Memory B cell (primary cell): Measurements from ENCODE around the gene AKAP12.

Experiments
- ATAC-seq: fragments of 150-1000 bp; cut with Tn5 transposase; 2 replicates; pipeline ENCODE4 v1.10.0; 2021; ENCODE audit warnings: low read depth, mild to moderate bottlenecking, moderate library complexity
- DNase-seq, 2 donors: peaks; one replicate each; pipeline ENCODE4 v3.0.0; 2022; ENCODE audit warnings: low spot score in 2 of 2
- H3K27ac Mint-ChIP-seq: one replicate; pipeline ENCODE4 v1.8.0; 2022; ENCODE audit warnings: mild to moderate bottlenecking, moderate library complexity, mixed read lengths
- H3K27me3 Mint-ChIP-seq: one replicate; pipeline ENCODE4 v1.8.0; 2022; ENCODE audit warnings: mixed read lengths
- H3K36me3 Mint-ChIP-seq: one replicate; pipeline ENCODE4 v1.8.0; 2022; ENCODE audit warnings: mild to moderate bottlenecking, mixed read lengths
- H3K4me1 Mint-ChIP-seq: one replicate; pipeline ENCODE4 v1.8.0; 2022; ENCODE audit warnings: mixed read lengths
- H3K4me3 Mint-ChIP-seq: one replicate; pipeline ENCODE4 v1.8.0; 2022; ENCODE audit warnings: mild to moderate bottlenecking, moderate library complexity, mixed read lengths
- H3K9me3 Mint-ChIP-seq: one replicate; pipeline ENCODE4 v1.8.0; 2022; ENCODE audit warnings: mixed read lengths

The AKAP12 gene

DNA sequence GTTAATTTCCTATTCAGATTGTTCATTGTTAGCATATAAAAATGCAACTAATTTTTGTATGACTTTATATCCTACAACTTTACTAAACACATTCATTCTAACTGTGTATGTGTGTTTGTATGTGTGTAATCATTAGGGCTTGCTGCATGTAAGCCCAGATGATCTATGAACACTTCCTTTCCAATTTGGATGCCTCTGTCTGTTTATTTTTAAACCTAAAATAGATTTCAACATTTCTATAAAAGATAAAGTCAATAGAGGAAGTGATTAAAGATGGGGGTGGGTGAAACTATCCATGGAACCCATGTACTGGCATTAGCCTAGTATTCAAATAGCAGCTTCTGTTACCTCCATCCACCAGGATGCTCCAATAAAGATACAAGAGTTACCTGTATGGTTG is 15.7 kb upstream of the AKAP12 start:
- no peaks in the 10 kb centered on the region for H3K4me1 Mint-ChIP-seq
- no peak overlapping the region for H3K4me3 Mint-ChIP-seq
- H3K9me3 Mint-ChIP-seq: no peaks in the 10 kb centered on the region
- no peak overlapping the region for H3K27ac Mint-ChIP-seq
- H3K36me3 Mint-ChIP-seq: no peaks in the 10 kb centered on the region
- no peak for DNase-seq
- H3K27me3 Mint-ChIP-seq: no peaks in the 10 kb centered on the region
- ATAC-seq: no peak

GRCh38 chr6:151225919-151226318 is 13.8 kb upstream of the AKAP12 start:
- H3K4me1 Mint-ChIP-seq: no peaks in the 10 kb centered on the region
- DNase-seq: no peak
- H3K27ac Mint-ChIP-seq: no peak overlapping the region
- H3K9me3 Mint-ChIP-seq: no peaks in the 10 kb centered on the region
- ATAC-seq: no peak
- no peaks in the 10 kb centered on the region for H3K36me3 Mint-ChIP-seq
- no peaks in the 10 kb centered on the region for H3K27me3 Mint-ChIP-seq
- no peak overlapping the region for H3K4me3 Mint-ChIP-seq

GRCh38 chr6:151228788-151229400 is 10.9 kb upstream of the AKAP12 start:
- DNase-seq (no peak), ATAC-seq (no peak)
- Mint-ChIP-seq H3K27me3 (no peaks in the 10 kb centered on the region), H3K4me3 (no peak overlapping the region), H3K4me1 (no peaks in the 10 kb centered on the region), H3K27ac (no peak overlapping the region), H3K9me3 (no peaks in the 10 kb centered on the region), H3K36me3 (no peaks in the 10 kb centered on the region)

DNA sequence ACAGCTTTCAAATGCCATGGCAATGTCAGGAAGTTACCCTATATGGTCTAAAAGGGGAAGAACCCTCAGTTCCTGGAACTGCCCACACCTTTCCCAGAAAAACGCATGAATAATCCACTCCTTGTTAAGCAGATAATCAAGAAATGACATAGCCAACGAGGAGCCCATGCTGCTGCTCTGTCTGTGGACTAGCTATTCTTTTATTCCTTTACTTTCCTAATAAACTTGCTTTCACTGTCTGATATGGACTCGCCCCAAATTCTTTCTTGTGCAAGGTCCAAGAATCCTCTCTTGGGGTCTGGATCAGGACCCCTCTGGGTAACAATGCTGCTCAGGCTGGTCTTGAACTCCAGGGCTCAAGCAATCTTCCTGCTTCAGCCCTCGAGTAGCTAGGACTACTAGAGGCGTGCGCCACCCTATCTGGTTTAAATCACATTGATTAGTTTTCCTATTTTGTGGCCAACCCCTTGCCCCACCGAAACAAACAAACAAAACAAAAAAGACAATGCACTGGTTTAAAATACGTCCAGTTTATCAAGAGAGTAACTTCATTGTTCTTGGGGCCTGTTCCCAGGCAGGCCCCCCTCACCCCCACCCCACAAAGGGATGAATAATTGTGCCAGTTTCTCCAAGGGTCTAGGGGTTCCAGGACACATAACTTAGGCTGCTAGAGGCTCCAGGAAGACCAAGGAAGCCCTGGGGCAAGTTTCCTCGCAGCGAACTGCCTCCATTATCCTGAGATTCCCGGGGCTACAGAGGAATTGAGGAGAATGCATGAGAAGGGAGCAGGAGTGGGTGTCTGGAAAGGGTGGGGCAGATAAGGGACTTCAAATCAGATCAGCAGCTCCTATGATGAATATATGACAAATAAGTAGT is 10.1 kb upstream of the AKAP12 start:
- H3K9me3 Mint-ChIP-seq: no peaks in the 10 kb centered on the region
- H3K36me3 Mint-ChIP-seq: no peaks in the 10 kb centered on the region
- no peaks in the 10 kb centered on the region for H3K27me3 Mint-ChIP-seq
- DNase-seq (no peak), ATAC-seq (no peak)
- no peaks in the 10 kb centered on the region for H3K4me1 Mint-ChIP-seq
- no peak overlapping the region for H3K4me3 Mint-ChIP-seq
- H3K27ac Mint-ChIP-seq: no peak overlapping the region

DNA sequence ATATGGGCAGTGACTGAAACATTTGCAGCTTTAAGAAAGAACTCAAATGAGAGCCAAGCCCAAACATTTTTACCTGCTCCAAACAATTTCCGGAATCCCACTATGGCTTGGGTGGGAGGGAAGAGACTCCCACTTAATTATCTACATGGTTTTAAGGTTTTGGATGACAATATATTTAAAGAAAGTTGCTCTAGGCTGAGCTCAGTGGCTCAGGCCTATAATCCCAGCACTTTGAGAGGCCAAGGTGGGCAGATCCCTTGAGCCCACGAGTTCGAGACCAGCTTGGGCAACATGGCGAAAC is 9.5 kb upstream of the AKAP12 start:
- no peak for DNase-seq
- Mint-ChIP-seq H3K27ac (no peak overlapping the region), H3K4me1 (no peaks in the 10 kb centered on the region), H3K27me3 (no peaks in the 10 kb centered on the region), H3K4me3 (no peak overlapping the region), H3K9me3 (no peaks in the 10 kb centered on the region), H3K36me3 (no peaks in the 10 kb centered on the region)
- no peak for ATAC-seq

DNA sequence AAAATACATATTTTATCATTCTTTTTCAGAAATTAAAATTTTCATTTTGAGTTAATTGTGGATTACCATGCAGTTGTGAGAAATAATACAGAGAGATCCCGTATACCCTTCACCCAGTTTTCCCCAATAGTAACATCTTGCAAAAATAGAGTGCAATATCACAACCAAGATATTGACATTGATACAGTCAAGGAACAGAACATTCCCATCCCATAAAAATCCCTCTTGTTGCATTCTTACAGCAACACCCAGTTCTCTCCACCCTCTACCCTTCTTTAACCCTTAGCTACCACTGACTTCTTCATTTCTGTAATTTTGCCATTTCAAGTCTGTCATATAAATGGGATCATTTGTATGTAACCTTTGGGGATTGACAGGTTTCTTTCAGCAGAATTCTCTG is 6.9 kb upstream of the AKAP12 start:
- Mint-ChIP-seq H3K36me3 (no peaks in the 10 kb centered on the region), H3K4me3 (no peak overlapping the region), H3K27me3 (peaks cover 2% of the 10 kb centered on the region), H3K9me3 (no peaks in the 10 kb centered on the region), H3K4me1 (no peaks in the 10 kb centered on the region), H3K27ac (no peak overlapping the region)
- ATAC-seq: no peak
- no peak for DNase-seq

- no peak overlapping the region for H3K4me3 Mint-ChIP-seq
- no peak for ATAC-seq
- DNase-seq: no peak
- no peaks in the 10 kb centered on the region for H3K36me3 Mint-ChIP-seq
- H3K27me3 Mint-ChIP-seq: peaks cover 2% of the 10 kb centered on the region
- no peak overlapping the region for H3K27ac Mint-ChIP-seq
- no peaks in the 10 kb centered on the region for H3K9me3 Mint-ChIP-seq
- no peaks in the 10 kb centered on the region for H3K4me1 Mint-ChIP-seq
Observed at GRCh38 chr6:151233731-151234130, 6.0 kb upstream of the AKAP12 start.

DNA sequence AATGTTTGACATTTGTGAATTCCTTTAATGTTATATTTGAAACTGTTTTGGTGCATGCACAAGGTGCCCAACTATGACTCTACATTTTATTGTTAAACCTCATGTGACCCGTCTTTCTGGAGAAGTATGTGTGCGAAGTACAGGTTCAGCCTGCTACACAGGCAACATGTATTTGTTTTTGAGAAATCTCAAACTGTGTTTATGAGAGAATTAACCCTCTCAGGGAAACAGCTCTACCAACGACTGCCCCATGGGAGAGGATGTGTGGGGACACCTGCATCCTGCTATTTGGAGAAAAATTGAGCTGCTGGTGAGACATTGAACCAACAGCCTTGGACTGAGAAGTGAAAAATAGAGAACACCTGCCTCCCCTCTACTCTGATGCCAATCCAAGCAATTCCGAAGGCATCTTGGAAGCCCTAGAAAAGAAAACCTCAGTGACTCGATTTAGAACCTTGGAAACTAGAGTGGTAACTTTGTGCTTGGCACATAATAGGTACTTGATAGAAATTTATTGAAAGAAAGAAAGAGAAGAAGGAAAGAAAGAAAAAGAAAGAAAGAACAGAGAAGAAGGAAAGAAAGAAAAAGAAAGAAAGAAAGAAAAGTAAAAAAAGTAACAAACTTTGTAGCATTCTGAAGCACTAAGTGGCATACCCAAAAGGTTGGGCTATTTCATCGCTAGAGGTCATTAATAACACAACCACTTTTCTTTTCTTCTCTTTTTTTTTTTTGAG is 2.9 kb upstream of the AKAP12 start:
- Mint-ChIP-seq H3K36me3 (no peaks in the 10 kb centered on the region), H3K9me3 (no peaks in the 10 kb centered on the region), H3K4me1 (no peaks in the 10 kb centered on the region), H3K27me3 (peaks cover 6% of the 10 kb centered on the region), H3K27ac (no peak overlapping the region), H3K4me3 (no peak overlapping the region)
- ATAC-seq: no peak
- DNase-seq: no peak

DNA sequence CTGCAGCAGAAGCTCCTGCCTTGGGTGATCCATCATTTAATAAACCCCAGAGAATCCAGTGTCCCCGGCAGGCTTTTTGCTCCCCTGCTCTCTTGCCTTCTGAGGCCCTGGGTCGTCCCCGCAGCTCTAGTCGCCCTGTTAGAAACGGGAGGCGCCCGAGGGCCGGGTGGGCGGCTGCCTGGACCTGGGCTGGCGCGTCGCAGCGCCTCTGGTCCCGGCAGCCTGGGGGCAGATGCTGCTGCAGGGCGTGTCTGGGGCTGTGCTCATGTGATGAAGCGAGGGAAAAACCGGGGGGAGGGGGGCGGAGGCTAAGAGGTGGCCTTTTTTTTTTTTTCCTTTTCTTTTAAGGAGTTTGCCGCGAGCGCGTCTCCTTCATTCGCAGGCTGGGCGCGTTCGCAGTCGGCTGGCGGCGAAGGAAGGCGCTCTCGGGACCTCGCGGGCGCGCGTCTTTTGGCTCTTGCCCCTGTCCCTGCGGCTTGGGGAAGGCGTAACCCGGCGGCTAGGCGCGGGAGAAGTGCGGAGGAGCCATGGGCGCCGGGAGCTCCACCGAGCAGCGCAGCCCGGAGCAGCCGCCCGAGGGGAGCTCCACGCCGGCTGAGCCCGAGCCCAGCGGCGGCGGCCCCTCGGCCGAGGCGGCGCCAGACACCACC is 394 bp downstream of the AKAP12 start:
- Mint-ChIP-seq H3K36me3 (no peaks in the 10 kb centered on the region), H3K4me1 (no peaks in the 10 kb centered on the region), H3K27ac (no peak overlapping the region), H3K9me3 (no peaks in the 10 kb centered on the region), H3K4me3 (peak overlapping the region; percentile 84), H3K27me3 (peaks cover 21% of the 10 kb centered on the region)
- peak in 1 of 2 donors; percentile 13 for DNase-seq
- peak; percentile 21 for ATAC-seq

GRCh38 chr6:151240791-151241642 is 1.2 kb downstream of the AKAP12 start:
- H3K27ac Mint-ChIP-seq: no peak overlapping the region
- no peaks in the 10 kb centered on the region for H3K36me3 Mint-ChIP-seq
- H3K4me3 Mint-ChIP-seq: peak overlapping the region; percentile 44
- H3K9me3 Mint-ChIP-seq: no peaks in the 10 kb centered on the region
- no peak for DNase-seq
- peaks cover 21% of the 10 kb centered on the region for H3K27me3 Mint-ChIP-seq
- no peaks in the 10 kb centered on the region for H3K4me1 Mint-ChIP-seq
- ATAC-seq: no peak

- Mint-ChIP-seq H3K27ac (no peak overlapping the region), H3K27me3 (peaks cover 23% of the 10 kb centered on the region), H3K4me1 (no peaks in the 10 kb centered on the region), H3K9me3 (no peaks in the 10 kb centered on the region), H3K36me3 (no peaks in the 10 kb centered on the region), H3K4me3 (no peak overlapping the region)
- DNase-seq (no peak), ATAC-seq (no peak)
Observed at GRCh38 chr6:151241853-151242252, 2.1 kb downstream of the AKAP12 start.

- Mint-ChIP-seq H3K9me3 (no peaks in the 10 kb centered on the region), H3K4me3 (no peak overlapping the region), H3K4me1 (no peaks in the 10 kb centered on the region), H3K36me3 (no peaks in the 10 kb centered on the region), H3K27ac (no peak overlapping the region), H3K27me3 (peaks cover 21% of the 10 kb centered on the region)
- DNase-seq (no peak), ATAC-seq (no peak)
Observed at GRCh38 chr6:151242420-151242861, 2.7 kb downstream of the AKAP12 start.

DNA sequence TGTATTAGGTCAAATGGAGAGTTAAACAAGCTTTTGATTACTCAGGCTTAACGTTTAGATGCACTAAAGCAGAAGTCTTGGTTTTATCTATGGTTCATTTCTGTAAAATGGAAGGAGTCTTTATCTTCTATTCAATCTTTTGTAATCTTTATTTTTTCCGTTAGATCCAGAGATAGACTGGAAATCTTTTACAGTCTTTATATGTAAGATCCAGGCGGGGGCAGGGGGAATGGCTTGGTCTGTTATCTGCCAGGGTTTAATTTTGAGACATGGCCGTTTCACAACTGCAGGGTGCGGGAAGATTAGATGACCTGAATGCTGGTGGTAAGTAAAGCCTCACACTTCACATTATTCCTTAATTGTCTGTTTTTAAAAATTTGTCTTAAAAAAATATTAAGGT is 3.7 kb downstream of the AKAP12 start:
- Mint-ChIP-seq H3K27me3 (peaks cover 24% of the 10 kb centered on the region), H3K27ac (no peak overlapping the region), H3K4me3 (no peak overlapping the region), H3K4me1 (no peaks in the 10 kb centered on the region), H3K36me3 (no peaks in the 10 kb centered on the region), H3K9me3 (no peaks in the 10 kb centered on the region)
- ATAC-seq: no peak
- DNase-seq: no peak
